HG03196 (cell line): ENCODE data around the gene RIMS3.

Source experiments
- ATAC-seq: cut with Tn5 transposase; IDR thresholded peaks from one replicate; pipeline ENCODE4 v1.9.1; 2021; ENCODE audit not compliant: unreplicated experiment

Gene RIMS3

DNA sequence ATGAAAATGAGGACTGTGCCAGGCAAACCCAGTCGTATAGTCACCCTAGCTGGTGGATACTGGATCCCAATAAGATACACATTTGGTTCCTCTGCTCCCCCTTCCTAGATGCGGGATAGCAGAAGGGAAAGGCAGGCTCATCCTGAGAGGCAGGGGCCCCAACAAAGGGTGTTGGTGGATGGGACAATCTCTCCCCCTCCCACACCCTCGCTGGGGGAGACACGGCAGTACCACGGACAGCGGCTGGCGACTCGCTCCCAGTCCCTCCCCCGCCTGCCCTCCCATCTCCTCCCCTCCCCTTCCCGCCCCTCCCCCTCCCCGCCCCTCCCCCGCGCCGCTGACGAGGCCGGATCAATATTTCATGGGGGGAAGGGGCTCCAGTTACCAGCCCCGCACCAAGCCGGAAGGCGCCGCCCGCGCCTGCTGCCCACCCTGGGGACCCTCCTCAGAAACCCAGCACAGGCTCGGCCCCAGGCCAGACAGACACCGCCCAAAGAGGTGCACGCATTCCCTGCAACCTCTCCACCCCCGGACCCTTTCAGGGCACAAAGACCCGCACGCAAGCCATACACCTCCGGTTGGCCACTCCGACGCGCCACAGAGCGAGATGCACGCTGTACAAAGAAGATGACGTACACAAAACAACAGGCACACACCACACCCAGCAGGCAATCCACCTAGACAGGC is 11.5 kb downstream of the RIMS3 start:
- no peak for ATAC-seq

DNA sequence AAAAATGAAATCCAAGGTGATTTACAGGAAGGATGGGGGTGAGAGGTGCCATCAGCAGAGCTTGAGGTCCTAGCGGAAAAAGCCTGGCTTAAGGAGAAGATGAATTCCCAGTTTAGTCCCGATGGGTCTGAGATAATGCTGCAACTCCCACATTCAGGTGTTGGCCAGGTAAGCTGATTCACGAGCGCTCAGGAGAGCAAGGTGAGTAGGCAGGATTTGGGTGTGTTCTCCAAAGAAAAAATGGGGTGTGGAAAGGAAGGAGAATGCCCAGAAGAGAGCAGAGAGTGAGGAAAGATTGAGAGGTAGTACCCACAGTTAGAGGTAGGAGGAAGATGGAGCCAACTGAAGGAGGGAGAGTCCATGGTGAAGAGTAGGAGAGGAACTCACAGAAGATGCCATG is 12.5 kb downstream of the RIMS3 start:
- no peak for ATAC-seq

DNA sequence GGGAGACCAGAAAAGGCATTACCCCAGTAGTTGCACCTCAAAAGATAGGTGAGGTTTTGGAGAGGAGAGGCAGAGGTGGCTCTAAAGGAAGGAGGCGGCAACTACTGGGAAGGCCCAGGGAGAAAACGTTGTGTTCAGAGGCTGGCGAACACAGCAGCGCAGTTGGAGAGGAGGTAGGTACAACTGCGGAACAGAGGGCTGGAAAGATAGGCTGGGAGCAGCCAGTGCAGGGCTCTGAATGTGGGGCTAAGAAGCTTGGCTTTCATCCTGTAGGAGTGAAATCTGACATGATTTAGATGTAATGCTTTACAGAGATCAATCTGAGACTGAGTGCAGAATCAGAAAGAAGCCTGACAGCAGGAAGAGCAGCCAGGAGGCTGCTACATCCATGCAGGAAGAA is 13.0 kb downstream of the RIMS3 start:
- no peak for ATAC-seq

DNA sequence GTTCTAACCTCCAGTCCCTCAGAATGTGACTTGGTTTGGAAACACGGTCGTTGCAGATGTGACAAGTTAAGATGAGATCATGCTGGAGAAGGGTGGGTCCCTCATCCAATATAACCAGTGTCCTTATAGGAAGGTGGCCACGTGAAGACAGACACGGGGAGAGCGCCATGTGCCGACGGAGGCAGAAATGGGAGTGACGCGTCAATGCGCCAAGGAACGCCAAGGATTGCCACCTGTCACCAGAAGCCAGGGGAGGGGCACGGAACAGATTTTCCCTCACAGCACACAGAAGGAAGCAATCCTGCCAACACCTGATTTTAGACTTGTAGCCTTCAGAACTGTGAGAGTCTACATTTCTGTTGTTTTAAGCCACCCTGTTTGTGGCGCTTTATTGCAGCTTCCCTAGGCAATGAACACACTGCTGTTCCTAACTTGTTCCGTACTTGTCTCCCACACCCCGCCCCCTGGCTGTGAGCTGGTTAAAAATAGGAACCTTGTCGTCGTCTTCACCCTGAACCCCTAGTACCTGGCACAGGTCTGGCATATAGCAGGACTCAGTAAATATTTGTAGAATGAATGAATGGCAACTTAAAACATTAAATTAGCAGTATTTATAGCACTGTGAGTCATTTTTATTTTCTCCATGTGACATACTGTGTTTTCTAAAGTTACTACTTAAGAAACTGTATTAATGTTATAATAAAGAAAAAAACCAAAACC is 14.2 kb downstream of the RIMS3 start:
- no peak for ATAC-seq

DNA sequence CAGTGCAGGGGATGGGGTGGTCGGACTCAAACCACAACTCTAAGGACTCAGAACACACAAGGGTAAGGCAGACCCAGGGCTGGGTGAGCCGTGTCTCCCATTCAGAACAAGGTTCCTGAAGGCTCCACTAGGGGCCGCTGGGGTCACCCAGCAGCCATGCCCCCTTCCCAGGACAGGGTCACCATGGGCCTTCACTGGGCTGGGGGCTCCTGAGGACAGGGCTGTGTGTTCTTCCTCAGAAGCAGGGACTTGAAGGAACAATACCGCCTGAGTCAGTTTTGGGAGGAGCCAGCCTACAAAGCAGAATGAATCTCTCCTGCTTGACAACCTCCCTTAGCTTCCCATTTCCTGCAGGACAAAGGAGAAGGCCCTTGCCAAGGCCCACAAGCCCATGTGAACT is 15.4 kb downstream of the RIMS3 start:
- ATAC-seq, result no peak

DNA sequence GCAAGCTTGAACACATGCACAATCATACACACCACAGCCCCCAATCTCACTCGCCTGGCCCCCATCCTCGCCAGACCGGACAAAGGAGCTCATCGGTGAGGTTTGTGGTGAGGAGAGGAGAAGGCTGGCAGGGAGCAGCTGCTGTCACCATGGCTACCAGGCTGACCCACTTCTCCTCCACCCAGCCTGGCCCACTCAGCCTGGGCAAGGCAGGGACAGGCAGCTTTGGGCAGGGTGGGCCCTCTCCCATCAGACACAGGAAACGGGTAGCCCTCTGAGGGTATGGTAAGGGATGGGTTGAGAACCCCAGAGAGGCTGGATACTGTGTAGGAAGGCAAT is 15.9 kb downstream of the RIMS3 start:
- no peak for ATAC-seq

DNA sequence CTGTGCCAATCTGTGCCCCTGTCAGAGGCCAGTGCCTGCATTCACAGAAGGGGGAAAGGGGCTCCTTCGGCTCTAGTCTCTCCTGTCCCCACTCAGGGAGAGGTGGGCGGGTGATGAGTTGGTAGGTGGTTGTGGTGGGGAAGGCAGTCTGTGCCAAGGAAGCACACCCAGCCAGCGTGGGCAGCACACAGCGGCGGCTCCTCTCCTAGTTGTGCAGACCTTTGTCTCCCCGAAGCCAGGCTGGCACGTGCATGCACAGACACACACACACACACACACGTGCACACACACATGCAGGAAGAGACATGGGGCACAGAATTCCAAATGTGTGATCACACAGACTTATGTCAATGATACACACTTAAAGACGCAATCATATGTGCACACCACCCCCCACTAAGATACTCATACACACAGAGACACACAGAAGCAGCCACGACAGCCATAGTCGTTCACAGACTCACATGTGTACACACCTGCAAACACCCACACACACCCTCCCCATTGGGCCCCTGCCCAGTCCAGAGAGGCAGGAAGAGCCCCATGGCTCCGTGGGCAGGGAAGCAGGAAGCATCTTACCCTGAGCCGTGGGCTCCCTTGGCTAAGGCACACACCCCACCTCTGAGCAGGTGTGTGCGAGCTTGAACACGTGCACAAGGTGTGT is 16.4 kb downstream of the RIMS3 start:
- ATAC-seq, result no peak

DNA sequence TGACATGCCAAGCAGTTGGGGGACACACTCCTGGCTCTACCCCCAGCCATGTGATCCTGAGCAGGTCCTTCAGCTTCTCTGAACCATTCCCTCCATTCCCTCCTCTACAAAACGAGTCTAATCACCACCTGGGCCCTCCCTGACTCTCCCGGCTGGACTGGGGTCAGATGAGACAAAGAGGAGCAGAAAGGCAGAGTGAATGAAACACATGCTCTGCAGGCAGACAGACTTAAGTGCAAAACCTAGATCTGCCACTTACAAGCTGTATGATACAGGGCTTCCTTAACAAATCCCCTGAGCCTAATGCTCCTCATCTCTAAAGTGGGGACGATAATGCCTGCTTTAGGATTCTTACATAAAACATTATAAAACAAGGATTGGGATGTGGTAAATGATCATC is 17.3 kb downstream of the RIMS3 start:
- ATAC-seq, result no peak

DNA sequence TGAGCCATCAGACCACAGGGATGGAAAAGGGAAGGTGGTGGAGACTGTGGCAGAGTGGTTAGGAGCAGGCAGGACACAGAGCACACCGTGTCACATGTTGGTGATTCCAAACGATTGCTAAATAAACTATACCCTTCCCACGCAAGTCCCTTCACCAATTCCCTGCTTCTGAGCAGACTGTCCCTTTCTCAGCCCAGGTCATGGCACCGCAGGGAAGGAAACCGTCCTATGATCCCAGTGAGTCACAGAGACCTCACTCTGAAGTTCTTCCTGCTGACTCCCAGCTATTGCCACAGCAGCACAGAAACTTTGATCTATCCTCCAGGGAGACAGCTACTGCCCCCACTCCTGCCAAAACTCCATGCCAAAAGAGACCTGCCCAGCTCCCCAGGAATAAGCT is 19.2 kb downstream of the RIMS3 start:
- no peak for ATAC-seq

DNA sequence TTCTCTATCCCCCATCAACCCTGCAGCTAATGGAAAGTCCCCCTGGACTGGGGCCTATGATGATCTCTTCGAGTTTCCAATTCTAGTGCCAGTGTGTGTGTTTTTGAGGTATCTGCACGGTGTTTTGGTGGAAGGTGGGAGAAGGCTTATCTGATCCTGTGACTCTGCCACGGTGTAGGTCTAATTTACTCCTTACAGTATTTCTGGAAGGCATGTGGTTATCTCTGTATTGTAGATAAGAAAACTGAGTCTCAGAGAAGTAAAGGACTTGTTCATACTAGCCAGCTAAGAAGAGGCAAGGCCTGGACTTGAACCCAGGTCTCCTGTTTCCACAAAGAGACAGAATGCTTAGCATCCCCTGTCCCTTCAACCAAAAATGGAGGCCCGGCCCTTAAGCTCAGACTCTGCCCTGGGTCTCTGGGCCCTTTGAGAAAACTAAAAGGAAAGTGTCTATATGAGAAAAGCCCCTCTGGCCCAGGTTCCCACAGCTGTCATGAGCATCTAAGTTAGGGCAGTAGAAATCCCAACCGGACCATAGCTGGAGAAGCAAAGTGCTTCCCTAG is 20.3 kb downstream of the RIMS3 start:
- no peak for ATAC-seq

DNA sequence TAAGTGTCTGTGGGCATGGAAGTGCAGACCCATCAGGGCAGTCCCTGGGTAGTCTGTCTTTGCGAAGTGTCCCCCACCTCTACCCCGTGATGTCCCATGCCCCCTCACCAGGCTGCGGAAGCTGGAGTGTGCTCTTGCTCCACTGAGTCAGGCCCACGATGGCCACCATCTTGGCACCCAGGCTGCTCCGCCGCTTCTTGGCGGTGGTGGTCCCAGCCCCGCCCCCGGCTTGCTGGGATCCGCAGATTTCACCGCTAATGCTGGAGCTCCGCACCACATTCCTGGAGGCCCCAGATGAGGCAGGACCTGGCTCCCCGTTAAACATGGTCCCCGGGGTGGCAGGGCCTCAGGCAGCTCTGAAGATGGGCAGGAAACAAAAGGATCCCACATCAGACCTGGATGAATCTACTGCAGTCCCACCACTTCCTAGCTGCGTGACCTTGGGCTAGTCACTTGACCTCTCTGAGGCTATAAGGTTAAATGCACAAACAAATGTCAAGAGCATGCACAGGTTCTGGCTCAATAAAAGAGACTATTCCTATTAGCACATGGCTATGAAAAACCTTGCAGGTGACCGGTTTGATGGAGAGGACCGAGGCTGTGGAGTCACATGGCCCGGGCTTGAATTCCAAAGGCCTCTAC is 23.8 kb downstream of the RIMS3 start:
- ATAC-seq, result no peak

DNA sequence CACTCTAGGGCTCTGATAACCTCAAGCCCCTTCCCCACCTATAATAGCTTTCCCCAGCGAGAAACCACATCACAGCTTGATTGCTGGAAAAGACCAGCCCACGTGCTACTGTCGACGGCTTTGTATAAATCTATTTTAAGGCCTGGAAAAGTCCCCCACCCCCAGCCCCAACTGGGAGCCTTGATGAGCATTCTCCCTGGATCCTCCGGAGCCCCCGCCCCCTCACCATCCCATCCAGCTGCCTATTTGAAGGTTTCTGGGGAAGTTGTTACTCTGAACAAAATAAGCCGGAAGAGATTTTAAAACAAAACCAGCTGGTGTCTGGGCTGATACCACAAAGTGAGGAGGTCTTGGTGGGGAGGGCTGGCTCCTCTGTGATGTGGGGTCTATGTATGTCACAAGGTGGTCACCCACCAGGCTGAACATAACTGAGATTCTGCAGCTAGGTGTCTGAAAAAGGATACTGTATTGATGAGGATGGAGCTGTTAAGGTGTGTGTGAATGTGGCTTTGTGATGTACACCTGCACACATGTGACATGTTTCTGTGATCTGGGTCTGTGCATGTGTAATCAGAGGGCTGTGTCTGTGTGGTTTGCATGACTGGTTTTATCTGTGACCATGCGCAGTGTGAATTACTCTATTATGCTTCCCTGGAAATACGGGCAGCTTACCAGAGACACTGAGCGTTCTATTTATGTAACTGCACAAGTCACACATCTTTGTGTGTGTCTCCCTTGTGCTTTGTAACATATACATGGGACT is 25.0 kb downstream of the RIMS3 start:
- no peak for ATAC-seq

DNA sequence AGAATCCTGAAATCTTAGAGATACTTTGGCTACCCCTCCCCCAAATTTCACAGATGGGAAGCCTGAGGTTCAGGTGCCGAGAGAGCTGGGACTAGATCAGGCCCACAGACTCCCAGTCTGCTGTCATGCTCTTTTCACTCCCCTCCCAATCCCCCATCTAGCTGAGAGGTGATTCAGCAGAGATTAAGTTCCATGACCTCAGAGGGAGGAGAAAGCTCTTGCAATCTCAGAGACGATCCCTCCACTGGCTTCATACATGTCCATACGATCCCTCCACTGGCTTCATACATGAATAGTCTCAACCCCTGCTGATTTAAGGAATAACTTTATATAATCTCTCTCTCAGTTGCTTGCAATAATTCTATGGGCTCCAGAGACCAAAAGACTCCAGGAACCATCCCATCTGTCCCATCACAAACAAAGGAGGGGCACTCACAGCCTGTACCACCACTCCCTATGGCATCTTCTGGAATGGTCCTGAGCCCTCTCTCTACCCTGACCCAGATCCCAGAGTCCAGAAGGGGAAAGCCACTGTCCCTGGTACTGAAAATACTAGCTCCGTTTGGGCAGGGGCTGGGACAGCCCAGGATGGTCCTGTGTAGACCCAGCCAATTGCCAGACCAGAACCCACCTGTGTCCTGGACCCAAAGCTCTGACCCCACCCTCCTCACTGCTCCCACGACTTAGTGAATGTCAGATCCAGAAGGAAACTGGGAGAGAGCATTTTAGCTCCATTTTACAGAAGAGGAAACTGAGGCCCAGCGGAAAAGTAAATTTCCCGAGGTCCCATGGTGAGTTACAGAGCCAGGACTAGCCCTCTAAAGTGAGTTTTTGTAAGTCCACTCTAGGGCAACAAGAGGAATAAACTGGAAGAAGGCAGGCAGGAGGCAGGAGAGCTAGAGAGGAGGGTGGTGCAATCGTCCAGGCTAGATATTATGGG is 27.1 kb downstream of the RIMS3 start:
- ATAC-seq, result no peak

DNA sequence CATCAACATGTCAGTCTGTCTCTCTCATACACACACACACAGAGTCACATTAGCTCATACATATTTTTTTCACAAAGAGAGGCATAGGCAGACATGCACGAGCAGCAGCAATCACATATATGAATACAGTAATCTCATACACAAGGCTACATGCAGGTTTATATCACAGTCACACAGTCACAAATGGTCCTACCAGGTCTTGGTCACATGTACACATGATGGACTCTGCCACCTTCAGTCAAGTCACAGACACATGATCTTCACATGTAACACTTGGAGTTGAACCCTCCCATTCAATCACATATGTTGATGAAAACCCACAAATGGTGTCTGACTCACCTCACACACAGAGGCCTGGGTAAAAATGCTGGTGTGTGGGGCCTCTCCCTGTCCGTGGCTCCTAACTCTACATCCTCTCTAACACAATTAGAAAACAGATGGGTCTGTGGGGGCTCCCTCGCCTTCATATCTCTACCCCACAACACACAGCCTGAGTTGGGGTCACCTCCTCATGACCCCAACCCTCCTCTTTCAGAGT is 27.9 kb downstream of the RIMS3 start:
- ATAC-seq, result no peak

DNA sequence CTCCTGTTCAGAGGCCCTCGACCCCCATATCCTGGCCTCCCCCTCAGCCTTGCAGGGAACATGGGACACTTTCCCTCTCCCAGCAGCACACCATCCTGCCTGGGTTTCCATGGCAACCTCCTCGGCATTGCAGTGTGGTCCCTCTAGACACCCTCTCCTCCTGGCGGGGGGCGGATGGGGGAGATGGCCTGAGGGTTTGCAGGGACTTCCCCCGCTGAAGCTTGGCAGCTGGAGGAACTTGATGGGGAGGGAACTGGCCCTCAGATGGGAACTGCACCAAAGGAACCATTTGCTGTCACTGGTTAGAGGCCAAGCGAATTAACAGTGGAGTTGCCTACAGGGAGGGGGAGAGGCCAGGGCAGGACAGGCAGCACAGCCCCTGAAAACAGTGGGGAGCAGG is 28.7 kb downstream of the RIMS3 start:
- no peak for ATAC-seq

DNA sequence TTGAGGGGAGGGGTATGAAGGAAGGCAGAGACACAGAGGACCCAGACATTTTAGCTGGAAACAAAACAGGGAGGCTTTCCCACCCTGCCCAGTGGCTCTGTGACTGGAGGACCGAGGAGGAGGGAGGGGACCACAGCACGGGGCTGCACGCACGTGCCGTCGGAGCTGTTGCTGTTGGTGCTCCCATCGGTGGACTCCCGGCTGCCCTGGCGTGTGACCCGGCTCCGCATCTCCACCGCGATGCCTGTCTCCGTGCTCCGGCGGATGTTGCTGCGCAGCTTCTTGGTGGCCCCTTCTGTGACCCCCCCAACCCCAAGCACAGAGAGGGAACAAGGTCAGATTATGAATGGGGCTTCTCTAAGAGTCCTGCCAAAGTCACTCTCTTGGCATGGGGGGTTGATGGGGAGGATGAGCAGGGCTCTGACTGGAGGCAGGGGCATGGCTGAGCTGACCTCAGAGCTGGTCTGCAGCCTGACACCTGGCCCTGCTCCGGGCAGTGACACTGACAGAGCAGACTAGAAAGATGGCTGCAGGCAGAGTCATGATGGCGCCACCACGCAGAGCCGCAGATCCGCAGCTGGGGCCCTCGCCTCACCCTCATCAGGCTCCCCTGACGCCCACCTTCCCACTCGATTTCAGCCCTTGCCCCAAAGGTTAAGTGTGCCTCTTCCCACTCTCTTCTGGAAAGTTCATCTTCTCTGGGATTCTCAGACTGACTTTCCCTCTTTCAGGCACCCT is 29.6 kb downstream of the RIMS3 start:
- no peak for ATAC-seq

DNA sequence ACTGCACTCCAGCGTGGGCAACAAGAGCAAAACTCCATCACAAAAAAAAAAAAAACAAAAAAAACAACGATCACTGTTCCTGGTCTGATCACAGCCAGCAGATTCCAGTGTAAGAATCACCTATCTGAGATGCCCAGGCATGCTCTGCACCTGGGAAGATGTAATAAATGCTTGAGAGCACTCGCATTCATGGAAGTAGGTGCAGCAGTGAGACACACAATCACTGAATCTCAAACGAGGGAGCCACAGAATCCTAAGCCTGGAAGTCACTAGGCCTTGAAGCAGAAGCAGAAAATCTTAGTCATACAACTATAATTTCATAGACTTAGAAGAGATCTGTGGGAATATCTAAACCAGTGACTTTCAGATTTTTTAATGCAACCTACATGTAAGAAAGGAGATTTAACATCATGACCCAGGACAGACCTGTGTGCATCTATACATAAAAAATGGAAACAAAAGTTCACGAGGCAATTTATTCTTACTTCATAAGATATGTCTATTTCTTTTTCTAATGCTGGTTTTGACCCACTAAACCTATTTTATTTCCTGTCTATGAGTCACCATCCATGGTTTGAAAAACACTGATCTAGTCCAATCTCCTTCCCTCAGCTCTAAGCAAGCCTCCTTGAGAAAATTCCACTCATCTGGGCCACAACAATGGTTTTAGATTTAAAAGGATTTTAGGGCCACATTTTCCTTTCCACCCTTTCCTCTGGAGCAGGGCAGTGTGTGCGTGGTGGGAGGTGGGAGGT is 30.4 kb downstream of the RIMS3 start:
- ATAC-seq, result no peak

DNA sequence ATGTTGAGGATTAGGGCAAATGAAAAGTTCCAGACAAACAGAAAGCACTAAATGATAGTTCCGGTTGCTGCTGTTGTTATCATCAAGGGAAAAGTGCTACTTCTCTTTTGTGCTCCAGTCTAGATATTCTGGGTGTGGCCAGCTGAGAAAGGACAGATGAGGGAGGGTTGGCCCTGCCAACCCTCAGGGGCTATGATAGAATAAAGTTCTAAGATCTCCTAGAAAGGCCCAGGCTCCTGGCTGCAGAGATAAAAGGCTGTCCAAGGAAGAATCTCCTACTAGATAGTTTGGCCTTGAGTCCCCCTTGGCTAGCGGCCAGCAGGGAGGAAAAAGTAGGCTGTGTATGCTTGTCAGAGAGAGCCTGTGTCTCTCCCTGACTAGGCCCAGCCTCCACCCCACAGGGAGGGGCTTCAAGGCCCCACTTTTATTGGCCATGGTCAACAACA is 31.5 kb downstream of the RIMS3 start:
- ATAC-seq, result no peak
